HCT116 (cell line): Measurements from ENCODE around the gene RIOX2. TPM values are rescaled to one million over a fixed set of nuclear protein-coding genes. Genes with fewer than 3 reads are reported as not detected.

Source experiments
- ATAC-seq: fragments of 200-7000 bp; cut with Tn5 transposase; 2 replicates; pipeline ENCODE4 v1.9.1; 2020; ENCODE audit warnings: mild to moderate bottlenecking, moderate library complexity
- BruUV-seq: library from RNA; stranded (reverse); fragments of 400-500 nt; replicated peaks from 2 replicates; lab custom pipeline; 2021; lab: Mats Ljungman, UMichigan
- CTCF ChIA-PET: fragments of 300-600 bp; sonication (Branson Sonifier 250); formaldehyde crosslinking; loops from one replicate; lab custom pipeline; 2021; ENCODE audit warnings: antibody characterized with exemption; lab: Charles Lee
- POLR2A ChIA-PET: fragments of 300-600, 350-600 bp; sonication (Branson Sonifier 250); formaldehyde crosslinking; loops from one replicate; lab custom pipeline; 2021; ENCODE audit warnings: antibody characterized with exemption; lab: Charles Lee
- RAD21 ChIA-PET, 2 experiments: fragments of 300-600 bp; sonication (Branson Sonifier 250); formaldehyde crosslinking; loops; one replicate each; lab custom pipeline; 2023; ENCODE audit warnings: low total read pairs in 2 of 2; ENCODE audit not compliant: uncharacterized antibody in 2 of 2, unreplicated experiment in 2 of 2, low non-redundant PET in 1 of 2; lab: Charles Lee
- DNase-seq: peaks from one replicate; pipeline ENCODE4 v3.0.0-alpha.2; 2010; ENCODE audit warnings: low read depth, low spot score
- H2AFZ ChIP-seq: fragments of 200-600 bp; shearing (Covaris generic), sonication (generic); 2 replicates; pipeline ENCODE4 v1.6.1; 2017; ENCODE audit warnings: low read depth, mixed run types, mixed read lengths, antibody characterized with exemption, low read length; ENCODE audit not compliant: poor library complexity, severe bottlenecking
- H3K27ac ChIP-seq: 2 replicates; pipeline ENCODE4 v1.5.1; 2012; ENCODE audit warnings: low read depth, low read length
- H3K27me3 ChIP-seq: fragments of 200-600 bp; sonication (generic); 2 replicates; pipeline ENCODE4 v1.6.1; 2016; ENCODE audit warnings: mixed run types, low read length, mixed read lengths; ENCODE audit not compliant: insufficient read depth
- H3K36me3 ChIP-seq, 2 experiments: fragments of 200-500 bp in 1 of 2; fragments of 200-600 bp in 1 of 2; sonication (Bioruptor generic) in 1 of 2; sonication (generic) in 1 of 2; 2 replicates each; pipeline versions ENCODE4 v1.5.1 to v1.6.1; 2014 to 2016; ENCODE audit warnings: low read length in 2 of 2, inconsistent platforms in 1 of 2, mixed read lengths in 1 of 2, mixed run types in 1 of 2; ENCODE audit not compliant: insufficient read depth in 2 of 2, control insufficient read depth in 1 of 2
- H3K4me1 ChIP-seq, 2 experiments: fragments of 200-600 bp in 1 of 2; sonication (generic) in 1 of 2; 2 replicates each; pipeline versions ENCODE4 v1.5.1 to v1.6.1; 2012 to 2017; ENCODE audit warnings: low read length in 2 of 2, inconsistent platforms in 1 of 2, mild to moderate bottlenecking in 1 of 2, mixed read lengths in 1 of 2, mixed run types in 1 of 2, moderate library complexity in 1 of 2; ENCODE audit not compliant: insufficient read depth in 2 of 2, control insufficient read depth in 1 of 2
- H3K4me2 ChIP-seq: fragments of 200-600 bp; sonication (generic); 2 replicates; pipeline ENCODE4 v1.6.1; 2017; ENCODE audit warnings: mixed run types, low read length, mixed read lengths
- H3K4me3 ChIP-seq, 2 experiments: fragments of 200-600 bp in 1 of 2; sonication (generic) in 1 of 2; replicated peaks in 1 of 2; 2 replicates each; pipeline ENCODE4 v1.5.1; 2011 to 2016; ENCODE audit warnings: low read length in 2 of 2, control low read depth in 1 of 2, low read depth in 1 of 2, mild to moderate bottlenecking in 1 of 2, mixed read lengths in 1 of 2, mixed run types in 1 of 2
- H3K79me2 ChIP-seq: fragments of 200-600 bp; sonication (generic); 2 replicates; pipeline ENCODE4 v1.6.1; 2017; ENCODE audit warnings: mild to moderate bottlenecking, mixed run types, low read length, moderate library complexity, mixed read lengths; ENCODE audit not compliant: insufficient read depth
- H3K9ac ChIP-seq: fragments of 200-600 bp; sonication (generic); 2 replicates; pipeline ENCODE4 v1.6.1; 2016; ENCODE audit warnings: low read length, mixed read lengths
- H3K9me2 ChIP-seq: fragments of 200-600 bp; sonication (generic), shearing (Covaris generic); 2 replicates; pipeline ENCODE4 v1.6.1; 2017; ENCODE audit warnings: mixed run types, mild to moderate bottlenecking, moderate library complexity; ENCODE audit not compliant: insufficient read depth
- H3K9me3 ChIP-seq, 2 experiments: fragments of 200-500 bp in 1 of 2; fragments of 200-600 bp in 1 of 2; sonication (Bioruptor generic) in 1 of 2; sonication (generic) in 1 of 2; 2 replicates each; pipeline ENCODE4 v1.6.1; 2014 to 2017; ENCODE audit warnings: low read length in 2 of 2, mixed read lengths in 2 of 2, inconsistent platforms in 1 of 2, low read depth in 1 of 2, mild to moderate bottlenecking in 1 of 2, mixed run types in 1 of 2, moderate library complexity in 1 of 2; ENCODE audit not compliant: control insufficient read depth in 1 of 2, insufficient read depth in 1 of 2
- H4K20me1 ChIP-seq: fragments of 200-600 bp; sonication (generic), shearing (Covaris generic); 2 replicates; pipeline ENCODE4 v1.6.1; 2017; ENCODE audit warnings: mixed run types, mild to moderate bottlenecking, moderate library complexity; ENCODE audit not compliant: insufficient read depth
- CBX3 ChIP-seq: IDR thresholded peaks from 2 replicates; pipeline ENCODE4 v1.6.1; 2012; ENCODE audit warnings: low read depth
- EGR1 ChIP-seq: IDR thresholded peaks from 2 replicates; pipeline ENCODE4 v1.6.1; 2012; ENCODE audit warnings: low read depth
- EZH2 ChIP-seq: fragments of 200-600 bp; sonication (generic); IDR thresholded peaks from 2 replicates; pipeline ENCODE4 v1.6.1; 2017; ENCODE audit warnings: antibody characterized with exemption, mixed run types
- EZH2phosphoT487 ChIP-seq: fragments of 200-600 bp; IDR thresholded peaks from 2 replicates; pipeline ENCODE4 v1.6.1; 2018; ENCODE audit warnings: antibody characterized with exemption, borderline replicate concordance
- FOSL1 ChIP-seq: IDR thresholded peaks from 2 replicates; pipeline ENCODE4 v1.6.1; 2012; ENCODE audit warnings: low read depth
- POLR2A ChIP-seq: IDR thresholded peaks from 2 replicates; pipeline ENCODE4 v1.7.0; 2011; ENCODE audit warnings: borderline replicate concordance; ENCODE audit not compliant: insufficient read depth, insufficient read length; ENCODE audit errors: extremely low read depth
- POLR2AphosphoS5 ChIP-seq: IDR thresholded peaks from 2 replicates; pipeline ENCODE4 v1.6.1; 2011; ENCODE audit warnings: mild to moderate bottlenecking, low read depth, low read length, moderate library complexity
- RAD21 ChIP-seq: IDR thresholded peaks from 2 replicates; pipeline ENCODE4 v1.6.1; 2012; ENCODE audit warnings: low read depth, mild to moderate bottlenecking
- SP1 ChIP-seq: IDR thresholded peaks from 2 replicates; pipeline ENCODE4 v1.6.1; 2012; ENCODE audit warnings: low read depth
- SRF ChIP-seq: IDR thresholded peaks from 2 replicates; pipeline ENCODE4 v1.6.1; 2012; ENCODE audit warnings: low read depth
- TCF7L2 ChIP-seq: IDR thresholded peaks from 2 replicates; pipeline ENCODE4 v1.7.0; 2011; ENCODE audit warnings: borderline replicate concordance, inconsistent platforms; ENCODE audit not compliant: insufficient read depth, insufficient read length; ENCODE audit errors: extremely low read depth
- ZFX ChIP-seq: fragments of 450-650 bp; IDR thresholded peaks from 2 replicates; pipeline ENCODE4 v1.6.1; 2017
- ZNF274 ChIP-seq: fragments of 200-500 bp; sonication (Bioruptor generic); IDR thresholded peaks from 2 replicates; pipeline ENCODE4 v1.6.1; 2014; ENCODE audit warnings: mild to moderate bottlenecking, low read depth, low read length, inconsistent platforms
- intact Hi-C: fragments of 100-400 bp; cut with micrococcal nuclease; formaldehyde crosslinking; loops from 2 replicates; pipeline ENCODE4 v1.10.0; 2022
- total RNA-seq: library from RNA; stranded (reverse); gene quantifications from one replicate; pipeline ENCODE4 v1.2.1, GENCODE V29; 2021; ENCODE audit not compliant: unreplicated experiment
- TF ChIP-seq, protein P1 (sequence below): IDR thresholded peaks from 2 replicates; pipeline ENCODE4 v1.6.1; 2012; ENCODE audit warnings: low read depth
- TF ChIP-seq, protein P2 (sequence below): IDR thresholded peaks from 2 replicates; pipeline ENCODE4 v1.6.1; 2012
- TF ChIP-seq, protein P3 (sequence below), 3 experiments: fragments of 200-600 bp in 1 of 3; sonication (generic) in 1 of 3; IDR thresholded peaks in 2 of 3; conservative IDR thresholded peaks in 1 of 3; 2 replicates each; pipeline ENCODE4 v1.5.1; 2012 to 2017; ENCODE audit warnings: low read depth in 2 of 3, low read length in 2 of 3, antibody characterized with exemption in 1 of 3, borderline replicate concordance in 1 of 3, control low read depth in 1 of 3, mild to moderate bottlenecking in 1 of 3, mixed read lengths in 1 of 3, mixed run types in 1 of 3, moderate library complexity in 1 of 3; ENCODE audit not compliant: insufficient read depth in 1 of 3

RIOX2 gene
- total RNA-seq, 1 experiment from 2014 or later: 39.1 TPM

DNA sequence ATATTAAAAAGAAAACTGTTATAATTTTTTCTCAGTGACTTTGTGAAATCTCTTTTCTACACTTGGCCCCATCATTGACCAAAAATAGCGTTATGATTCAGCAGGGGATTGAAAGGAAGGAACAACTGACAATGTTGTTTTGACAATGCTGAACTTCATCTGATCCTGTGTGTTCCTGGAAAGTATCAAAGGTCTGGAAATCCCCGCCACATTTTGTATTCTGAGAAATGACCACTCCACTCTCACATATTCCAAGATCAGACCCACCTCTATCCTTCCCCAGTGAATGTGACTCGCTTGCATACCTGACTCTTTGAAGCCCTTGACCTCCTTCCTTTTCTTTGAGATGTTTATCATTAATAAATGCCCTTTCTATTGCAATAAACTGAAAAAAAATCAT is 9.7 kb upstream of the RIOX2 start:
- POLR2A ChIA-PET: no interaction called here

More for the DNA sequence above, 9.7 kb upstream of the RIOX2 start:
- Histone ChIP-seq H3K36me3 (no peaks in the 10 kb centered on the region), H3K4me1 (no peaks in the 10 kb centered on the region), H3K79me2 (no peaks in the 10 kb centered on the region), H3K4me3 (no peak overlapping the region), H4K20me1 (no peaks in the 10 kb centered on the region), H3K9me2 (no peaks in the 10 kb centered on the region), H2AFZ (no peak overlapping the region), H3K9ac (no peak overlapping the region), H3K9me3 (no peaks in the 10 kb centered on the region), H3K27ac (no peak overlapping the region), H3K27me3 (no peaks in the 10 kb centered on the region), H3K4me2 (no peak overlapping the region)
- DNase-seq (no peak), ATAC-seq (no peak)
- CTCF ChIA-PET: no interaction called here
- intact Hi-C loops: no loop called here
- no TSS peak for BruUV-seq
- TF ChIP-seq, protein P1, sequence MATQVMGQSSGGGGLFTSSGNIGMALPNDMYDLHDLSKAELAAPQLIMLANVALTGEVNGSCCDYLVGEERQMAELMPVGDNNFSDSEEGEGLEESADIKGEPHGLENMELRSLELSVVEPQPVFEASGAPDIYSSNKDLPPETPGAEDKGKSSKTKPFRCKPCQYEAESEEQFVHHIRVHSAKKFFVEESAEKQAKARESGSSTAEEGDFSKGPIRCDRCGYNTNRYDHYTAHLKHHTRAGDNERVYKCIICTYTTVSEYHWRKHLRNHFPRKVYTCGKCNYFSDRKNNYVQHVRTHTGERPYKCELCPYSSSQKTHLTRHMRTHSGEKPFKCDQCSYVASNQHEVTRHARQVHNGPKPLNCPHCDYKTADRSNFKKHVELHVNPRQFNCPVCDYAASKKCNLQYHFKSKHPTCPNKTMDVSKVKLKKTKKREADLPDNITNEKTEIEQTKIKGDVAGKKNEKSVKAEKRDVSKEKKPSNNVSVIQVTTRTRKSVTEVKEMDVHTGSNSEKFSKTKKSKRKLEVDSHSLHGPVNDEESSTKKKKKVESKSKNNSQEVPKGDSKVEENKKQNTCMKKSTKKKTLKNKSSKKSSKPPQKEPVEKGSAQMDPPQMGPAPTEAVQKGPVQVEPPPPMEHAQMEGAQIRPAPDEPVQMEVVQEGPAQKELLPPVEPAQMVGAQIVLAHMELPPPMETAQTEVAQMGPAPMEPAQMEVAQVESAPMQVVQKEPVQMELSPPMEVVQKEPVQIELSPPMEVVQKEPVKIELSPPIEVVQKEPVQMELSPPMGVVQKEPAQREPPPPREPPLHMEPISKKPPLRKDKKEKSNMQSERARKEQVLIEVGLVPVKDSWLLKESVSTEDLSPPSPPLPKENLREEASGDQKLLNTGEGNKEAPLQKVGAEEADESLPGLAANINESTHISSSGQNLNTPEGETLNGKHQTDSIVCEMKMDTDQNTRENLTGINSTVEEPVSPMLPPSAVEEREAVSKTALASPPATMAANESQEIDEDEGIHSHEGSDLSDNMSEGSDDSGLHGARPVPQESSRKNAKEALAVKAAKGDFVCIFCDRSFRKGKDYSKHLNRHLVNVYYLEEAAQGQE: no peak
- TF ChIP-seq ZFX: no peak
- TF ChIP-seq, protein P2, sequence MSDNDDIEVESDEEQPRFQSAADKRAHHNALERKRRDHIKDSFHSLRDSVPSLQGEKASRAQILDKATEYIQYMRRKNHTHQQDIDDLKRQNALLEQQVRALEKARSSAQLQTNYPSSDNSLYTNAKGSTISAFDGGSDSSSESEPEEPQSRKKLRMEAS: no peak
- TF ChIP-seq EZH2: no peak
- TF ChIP-seq ZNF274: no peak
- no peak for TF ChIP-seq EGR1
- no peak for TF ChIP-seq RAD21
- TF ChIP-seq POLR2AphosphoS5: no peak
- no peak for TF ChIP-seq TCF7L2
- no peak for TF ChIP-seq CBX3
- no peak for TF ChIP-seq POLR2A
- no peak for TF ChIP-seq EZH2phosphoT487
- TF ChIP-seq, protein P3, sequence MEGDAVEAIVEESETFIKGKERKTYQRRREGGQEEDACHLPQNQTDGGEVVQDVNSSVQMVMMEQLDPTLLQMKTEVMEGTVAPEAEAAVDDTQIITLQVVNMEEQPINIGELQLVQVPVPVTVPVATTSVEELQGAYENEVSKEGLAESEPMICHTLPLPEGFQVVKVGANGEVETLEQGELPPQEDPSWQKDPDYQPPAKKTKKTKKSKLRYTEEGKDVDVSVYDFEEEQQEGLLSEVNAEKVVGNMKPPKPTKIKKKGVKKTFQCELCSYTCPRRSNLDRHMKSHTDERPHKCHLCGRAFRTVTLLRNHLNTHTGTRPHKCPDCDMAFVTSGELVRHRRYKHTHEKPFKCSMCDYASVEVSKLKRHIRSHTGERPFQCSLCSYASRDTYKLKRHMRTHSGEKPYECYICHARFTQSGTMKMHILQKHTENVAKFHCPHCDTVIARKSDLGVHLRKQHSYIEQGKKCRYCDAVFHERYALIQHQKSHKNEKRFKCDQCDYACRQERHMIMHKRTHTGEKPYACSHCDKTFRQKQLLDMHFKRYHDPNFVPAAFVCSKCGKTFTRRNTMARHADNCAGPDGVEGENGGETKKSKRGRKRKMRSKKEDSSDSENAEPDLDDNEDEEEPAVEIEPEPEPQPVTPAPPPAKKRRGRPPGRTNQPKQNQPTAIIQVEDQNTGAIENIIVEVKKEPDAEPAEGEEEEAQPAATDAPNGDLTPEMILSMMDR (IDR thresholded peaks at IDR 0.05 in 2 of 3, conservative IDR thresholded peaks at IDR 0.05 in 1 of 3; ENCODE audit: borderline replicate concordance in 1 of 3, insufficient read depth in 1 of 3, low read depth in 2 of 3, low read length in 2 of 3): no peak
- no peak for TF ChIP-seq FOSL1
- TF ChIP-seq SRF: no peak
- TF ChIP-seq SP1: no peak
- RAD21 ChIA-PET: no interaction called here
